Body of pancreas (tissue), 4 donors: ENCODE measurements around the gene PCYT2. TPM values are rescaled to one million over a fixed set of nuclear protein-coding genes. Genes with fewer than 3 reads are reported as not detected.

Experiments
- ATAC-seq: fragments of 150-250 bp; one replicate; pipeline ENCODE4 v1.9.1; 2016
- DNase-seq, 4 donors: peaks; one replicate each; pipeline ENCODE4 v3.0.0-alpha.2; 2019
- H3K27ac ChIP-seq, 4 donors: fragments of 200-600 bp; sonication (generic); 1 replicate in 3 of 4; 2 replicates in 1 of 4; pipeline versions ENCODE4 v1.5.1 to v1.6.1; 2016 to 2019; ENCODE audit warnings: mild to moderate bottlenecking in 1 of 4, mixed read lengths in 1 of 4, moderate library complexity in 1 of 4
- H3K27me3 ChIP-seq, 2 donors: fragments of 200-600 bp; sonication (generic); one replicate each; pipeline ENCODE4 v1.6.0; 2016; ENCODE audit warnings: mild to moderate bottlenecking in 1 of 2
- H3K36me3 ChIP-seq, 2 donors: fragments of 200-600 bp; sonication (generic); replicated peaks in 1 of 2; 2 replicates each; pipeline ENCODE4 v1.5.1; 2016; ENCODE audit warnings: low read depth in 2 of 2; ENCODE audit not compliant: insufficient read depth in 1 of 2
- H3K4me1 ChIP-seq: fragments of 200-600 bp; sonication (generic); one replicate; pipeline ENCODE4 v1.6.0; 2016
- H3K4me3 ChIP-seq, 2 donors: fragments of 200-600 bp; sonication (generic); 1 replicate in 1 of 2; 2 replicates in 1 of 2; pipeline ENCODE4 v1.5.1; 2016 to 2019
- H3K9me3 ChIP-seq, 3 donors: fragments of 200-600 bp; sonication (generic); 1 replicate in 2 of 3; 2 replicates in 1 of 3; pipeline ENCODE4 v1.5.1; 2016
- CTCF ChIP-seq, 7 experiments: fragments of 450-650 bp in 4 of 7; fragments of 200-600 bp in 3 of 7; sonication (generic) in 3 of 7; IDR thresholded peaks; one replicate each; pipeline ENCODE4 v1.5.1; 2016 to 2019; ENCODE audit warnings: antibody characterized with exemption in 7 of 7
- POLR2A ChIP-seq, 3 donors: fragments of 450-650 bp; IDR thresholded peaks; one replicate each; pipeline ENCODE4 v1.6.1; 2016; ENCODE audit warnings: antibody characterized with exemption in 3 of 3, mild to moderate bottlenecking in 2 of 3
- WGBS, 2 donors: methylation state at CpG; one replicate each; pipeline ENCODE4 v1.1.5; 2017; 5-methylcytosine and 5-hydroxymethylcytosine counted together
- intact Hi-C: fragments of 100-400 bp; cut with DNase I; formaldehyde crosslinking; loops from one replicate; pipeline ENCODE4 v1.15.1; 2023
- total RNA-seq, 2 donors: library from RNA; depleted of rRNA; stranded (reverse); fragments of >200 nt; gene quantifications; one replicate each; pipeline ENCODE4 v1.1.0, GENCODE V29; 2016

The PCYT2 gene
- total RNA-seq, 2 donors from 2014 or later, result 13.0 to 25.1 TPM

GRCh38 chr17:81933178-81933699 is 22.0 kb upstream of the PCYT2 start:
- ATAC-seq (no peak), DNase-seq (no peak)
- Histone ChIP-seq H3K4me3 (no peak overlapping the region), H3K27me3 (no peaks in the 10 kb centered on the region), H3K9me3 (no peaks in the 10 kb centered on the region), H3K4me1 (peaks cover 40% of the 10 kb centered on the region), H3K27ac (no peak overlapping the region), H3K36me3 (no peaks in the 10 kb centered on the region)
- TF ChIP-seq POLR2A (IDR thresholded peaks at IDR 0.05), result no peak
- no peak for TF ChIP-seq CTCF (IDR thresholded peaks at IDR 0.05)
- WGBS, 2 donors, result 81 to 85% methylated on average over 14 of the region's 14 CpGs
- intact Hi-C loops, result no loop called here

DNA sequence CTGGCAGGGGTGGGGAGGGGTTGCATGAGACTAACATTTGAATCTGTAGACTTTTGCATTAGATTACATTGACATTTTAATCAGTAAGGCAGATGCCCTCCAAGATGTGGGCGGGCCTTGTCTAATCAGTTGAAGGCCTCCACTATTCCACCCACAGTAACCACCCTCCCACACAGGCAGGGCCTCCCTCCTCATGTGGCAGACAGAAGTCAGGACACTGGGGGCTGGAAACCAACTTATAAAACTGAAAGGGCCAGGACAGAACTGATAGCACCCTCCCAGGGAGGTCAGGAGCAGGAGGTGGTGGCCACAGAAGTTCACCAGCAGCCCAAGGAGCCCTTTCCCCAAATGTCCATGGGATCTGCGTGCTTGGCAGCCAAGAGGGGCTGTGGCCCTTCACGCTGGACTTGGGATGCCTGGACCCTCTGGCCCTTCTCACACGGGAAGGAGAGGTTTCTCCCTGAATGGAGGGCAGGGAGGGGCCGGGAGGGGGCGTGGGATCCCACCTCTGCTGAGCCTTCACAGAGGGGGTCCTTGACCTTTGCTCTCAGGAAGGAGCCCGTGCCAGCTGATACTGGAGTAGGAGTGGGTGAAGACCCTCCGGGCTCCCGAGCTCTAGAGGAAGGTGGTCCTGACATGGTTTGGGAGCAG is 21.3 kb upstream of the PCYT2 start:
- ATAC-seq, result no peak
- TF ChIP-seq POLR2A (IDR thresholded peaks at IDR 0.05) (no peak), CTCF (IDR thresholded peaks at IDR 0.05) (no peak)
- DNase-seq, result no peak
- no peak overlapping the region for H3K4me3 ChIP-seq
- no peak overlapping the region for H3K27ac ChIP-seq
- no peaks in the 10 kb centered on the region for H3K9me3 ChIP-seq
- 57 to 66% methylated on average over 9 of the region's 9 CpGs for WGBS, 2 donors
- no peaks in the 10 kb centered on the region for H3K36me3 ChIP-seq
- intact Hi-C loops, result no loop called here
- peaks cover 37% of the 10 kb centered on the region for H3K4me1 ChIP-seq
- no peaks in the 10 kb centered on the region for H3K27me3 ChIP-seq

GRCh38 chr17:81931557-81932332 is 20.5 kb upstream of the PCYT2 start:
- Histone ChIP-seq H3K9me3 (no peaks in the 10 kb centered on the region), H3K4me1 (peaks cover 33% of the 10 kb centered on the region), H3K27me3 (no peaks in the 10 kb centered on the region), H3K27ac (no peak overlapping the region), H3K4me3 (no peak overlapping the region), H3K36me3 (no peaks in the 10 kb centered on the region)
- DNase-seq, result peak in 1 of 4 donors; percentile 13
- intact Hi-C loops, result no loop called here
- TF ChIP-seq CTCF (IDR thresholded peaks at IDR 0.05) (no peak), POLR2A (IDR thresholded peaks at IDR 0.05) (no peak)
- no peak for ATAC-seq
- WGBS, 2 donors, result 32 to 56% methylated on average over 7 to 15 of the region's 15 CpGs

DNA sequence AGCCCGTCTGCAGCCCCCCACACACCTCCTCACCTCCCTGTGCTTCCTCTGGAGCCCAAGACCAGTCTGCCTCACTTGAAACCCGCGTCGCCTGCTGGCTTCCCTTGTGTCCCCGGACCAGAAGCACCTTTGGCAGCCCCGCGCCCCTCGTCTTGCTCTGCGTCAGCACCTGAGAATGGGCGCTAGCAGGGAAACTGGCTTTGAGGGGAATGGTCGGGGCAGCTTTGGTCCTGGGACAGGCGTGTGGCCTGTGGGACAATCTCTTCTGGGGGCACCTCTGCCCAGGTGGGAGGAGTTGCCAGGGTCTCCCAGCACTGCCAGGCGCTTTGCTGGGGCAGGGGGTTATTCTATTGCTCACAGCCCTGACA is 20.0 kb upstream of the PCYT2 start:
- Histone ChIP-seq H3K27me3 (no peaks in the 10 kb centered on the region), H3K9me3 (no peaks in the 10 kb centered on the region), H3K27ac (no peak overlapping the region), H3K4me3 (no peak overlapping the region), H3K36me3 (no peaks in the 10 kb centered on the region), H3K4me1 (peaks cover 29% of the 10 kb centered on the region)
- peak in 1 of 4 donors; percentile 21 for DNase-seq
- WGBS, 2 donors, result 62 to 80% methylated on average over 12 to 13 of the region's 13 CpGs
- ATAC-seq, result no peak
- TF ChIP-seq CTCF (IDR thresholded peaks at IDR 0.05) (no peak), POLR2A (IDR thresholded peaks at IDR 0.05) (no peak)
- intact Hi-C loops, result no loop called here
